Thyroid gland (tissue), 4 donors: ENCODE measurements around the gene ST6GALNAC2. TPM values are rescaled to one million over a fixed set of nuclear protein-coding genes. Genes with fewer than 3 reads are reported as not detected.

Experiments used
- DNase-seq, 2 donors: peaks; one replicate each; pipeline ENCODE4 v3.0.0-alpha.2; 2019
- H3K27ac ChIP-seq, 3 donors: fragments of 200-600 bp; sonication (generic); 1 replicate in 2 of 3; 2 replicates in 1 of 3; pipeline ENCODE4 v1.5.1; 2016 to 2019; ENCODE audit warnings: mild to moderate bottlenecking in 1 of 3, moderate library complexity in 1 of 3
- H3K27me3 ChIP-seq: fragments of 200-600 bp; sonication (generic); one replicate; pipeline ENCODE4 v1.5.1; 2019
- H3K36me3 ChIP-seq, 2 donors: fragments of 200-600 bp; sonication (generic); one replicate each; pipeline ENCODE4 v1.5.1; 2016 to 2019
- H3K4me1 ChIP-seq, 2 donors: fragments of 200-600 bp; sonication (generic); one replicate each; pipeline ENCODE4 v1.5.1; 2017 to 2019
- H3K4me3 ChIP-seq, 3 donors: fragments of 200-600 bp; sonication (generic); replicated peaks in 1 of 3; 1 replicate in 2 of 3; 2 replicates in 1 of 3; pipeline ENCODE4 v1.5.1; 2016; ENCODE audit warnings: mild to moderate bottlenecking in 1 of 3
- H3K9me3 ChIP-seq: fragments of 200-600 bp; sonication (generic); one replicate; pipeline ENCODE4 v1.5.1; 2017
- POLR2A ChIP-seq, 2 donors: fragments of 450-650 bp; IDR thresholded peaks; one replicate each; pipeline ENCODE4 v1.6.1; 2017; ENCODE audit warnings: antibody characterized with exemption in 2 of 2, mild to moderate bottlenecking in 2 of 2, moderate library complexity in 1 of 2
- WGBS, 2 donors: methylation state at CpG; one replicate each; pipeline ENCODE4 v1.1.5; 2017; 5-methylcytosine and 5-hydroxymethylcytosine counted together
- intact Hi-C: fragments of 100-400 bp; cut with DNase I; formaldehyde crosslinking; loops from one replicate; pipeline ENCODE4 v1.15.1; 2023
- total RNA-seq, 4 donors: library from RNA; depleted of rRNA; stranded (reverse); fragments of >200 nt; gene quantifications; one replicate each; pipeline ENCODE4 v1.2.3, GENCODE V29; 2016
- TF ChIP-seq, protein P1 (sequence below), 6 experiments: fragments of 200-600 bp in 3 of 6; fragments of 450-650 bp in 3 of 6; sonication (generic) in 3 of 6; IDR thresholded peaks; one replicate each; pipeline ENCODE4 v1.5.1; 2016 to 2019; ENCODE audit warnings: antibody characterized with exemption in 6 of 6, mild to moderate bottlenecking in 2 of 6, inconsistent platforms in 1 of 6, moderate library complexity in 1 of 6

The ST6GALNAC2 gene
- 10 to 100 TPM; 32.7 to 65.4 (median 42.6) TPM for total RNA-seq

DNA sequence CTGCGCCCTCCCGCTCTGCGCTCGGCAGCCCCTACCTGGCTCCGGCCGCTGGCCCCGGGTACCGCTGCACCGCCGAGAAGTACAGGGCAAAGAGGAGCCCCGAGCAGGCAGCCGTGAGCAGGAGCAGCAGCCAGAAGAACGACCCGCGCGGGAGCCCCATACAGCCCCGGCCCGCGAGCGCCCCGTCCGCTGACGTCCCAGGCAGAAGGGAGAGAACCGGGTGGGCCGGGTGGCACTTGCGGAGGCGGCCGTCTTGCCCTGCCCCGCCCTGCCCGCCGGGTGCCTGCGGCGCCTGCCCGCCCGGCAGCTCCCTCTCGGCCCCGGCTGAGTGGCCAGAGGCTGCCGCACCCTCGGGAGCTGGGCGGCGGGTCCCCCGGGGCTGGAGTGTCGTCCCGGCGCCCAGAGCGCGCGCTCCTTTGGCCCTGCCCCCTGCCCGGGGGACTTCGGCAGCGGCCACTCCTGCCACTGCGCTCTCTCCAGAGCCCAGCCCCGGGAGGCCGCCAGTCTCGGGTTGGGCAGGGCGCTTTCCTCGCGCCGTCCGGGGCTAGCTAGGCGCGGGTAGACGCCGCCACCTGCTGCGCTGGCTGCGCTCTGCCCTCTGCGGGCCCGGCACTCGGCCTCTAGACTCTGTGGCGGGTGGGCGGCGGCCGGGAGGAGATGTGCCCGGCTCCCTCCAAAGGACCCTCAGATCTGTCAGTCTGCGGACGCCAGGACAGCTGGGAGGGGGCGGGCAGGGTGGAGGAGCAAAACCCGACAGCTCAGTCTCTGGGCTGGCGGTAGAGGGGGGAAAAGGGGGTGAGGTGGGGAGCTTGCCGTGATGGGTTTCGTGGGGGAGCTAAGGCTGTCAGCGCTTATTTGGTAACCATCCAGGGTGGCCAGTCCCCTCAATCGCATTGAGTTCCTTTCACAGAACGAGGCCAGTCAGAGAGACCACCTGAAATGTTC lies at the start of gene ST6GALNAC2:
Gene ST6GALNAC2, minus strand, starts transcription at position 212 of the 945 bp plus-strand sequence. Its CDS starts 52 bp downstream, at position 160.
- intact Hi-C loops = loop anchor here (5.0 kb wide), 1 partner anchor 64 kb away; no protein-coding TSS in a partner anchor
- WGBS, 2 donors = 0 to 6% methylated on average over 7 to 12 of the region's 84 CpGs

DNA sequence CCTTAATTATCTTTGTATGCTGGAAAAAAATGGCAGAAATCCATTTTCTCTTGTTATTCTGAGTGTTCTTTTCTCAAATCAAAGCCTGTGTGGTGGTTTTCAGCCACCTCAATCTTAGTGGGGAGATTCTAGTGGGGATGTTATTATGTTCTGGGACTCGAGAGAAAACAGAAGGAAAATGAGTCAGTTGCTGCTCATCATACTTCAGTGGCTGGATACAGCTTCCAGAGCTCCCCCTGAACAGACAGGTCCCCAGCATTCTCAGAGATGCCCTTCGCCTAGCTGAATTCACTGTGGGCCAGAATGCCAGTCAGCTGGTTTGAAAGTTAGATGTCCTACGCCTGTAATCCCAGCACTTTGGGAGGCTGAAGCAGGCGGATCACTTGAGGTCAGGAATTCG lies 49.4 kb upstream of the ST6GALNAC2 start:
- Histone ChIP-seq H3K36me3 (no peaks in the 10 kb centered on the region), H3K4me3 (no peak overlapping the region), H3K27ac (no peak overlapping the region), H3K27me3 (no peaks in the 10 kb centered on the region), H3K9me3 (no peaks in the 10 kb centered on the region), H3K4me1 (peaks cover 2 to 17% of the 10 kb centered on the region in 2 donors)
- no peak for DNase-seq
- TF ChIP-seq, protein P1, sequence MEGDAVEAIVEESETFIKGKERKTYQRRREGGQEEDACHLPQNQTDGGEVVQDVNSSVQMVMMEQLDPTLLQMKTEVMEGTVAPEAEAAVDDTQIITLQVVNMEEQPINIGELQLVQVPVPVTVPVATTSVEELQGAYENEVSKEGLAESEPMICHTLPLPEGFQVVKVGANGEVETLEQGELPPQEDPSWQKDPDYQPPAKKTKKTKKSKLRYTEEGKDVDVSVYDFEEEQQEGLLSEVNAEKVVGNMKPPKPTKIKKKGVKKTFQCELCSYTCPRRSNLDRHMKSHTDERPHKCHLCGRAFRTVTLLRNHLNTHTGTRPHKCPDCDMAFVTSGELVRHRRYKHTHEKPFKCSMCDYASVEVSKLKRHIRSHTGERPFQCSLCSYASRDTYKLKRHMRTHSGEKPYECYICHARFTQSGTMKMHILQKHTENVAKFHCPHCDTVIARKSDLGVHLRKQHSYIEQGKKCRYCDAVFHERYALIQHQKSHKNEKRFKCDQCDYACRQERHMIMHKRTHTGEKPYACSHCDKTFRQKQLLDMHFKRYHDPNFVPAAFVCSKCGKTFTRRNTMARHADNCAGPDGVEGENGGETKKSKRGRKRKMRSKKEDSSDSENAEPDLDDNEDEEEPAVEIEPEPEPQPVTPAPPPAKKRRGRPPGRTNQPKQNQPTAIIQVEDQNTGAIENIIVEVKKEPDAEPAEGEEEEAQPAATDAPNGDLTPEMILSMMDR (IDR thresholded peaks at IDR 0.05) = no peak
- TF ChIP-seq POLR2A (IDR thresholded peaks at IDR 0.05) = no peak
- intact Hi-C loops = no loop called here
- 93 to 96% methylated on average over 5 of the region's 5 CpGs for WGBS, 2 donors

More for the DNA sequence above, at the start of gene ST6GALNAC2:
- H3K4me3 ChIP-seq = peak within 1 kb of the TSS; percentile 24 to 66 (median 28)
- H3K9me3 ChIP-seq = no peaks in the 10 kb centered on the region
- DNase-seq = peak; percentile 94 to 95
- H3K27ac ChIP-seq = peak within 1 kb of the TSS; percentile 80 to 86 (median 83)
- H3K36me3 ChIP-seq = no peaks in the 10 kb centered on the region
- peaks cover 20 to 23% of the 10 kb centered on the region in 2 donors for H3K4me1 ChIP-seq
- TF ChIP-seq, protein P1 (IDR thresholded peaks at IDR 0.05) = peak in 4 of 6 experiments; percentile 67 to 94 (median 78)
- peak; percentile 3 to 92 for TF ChIP-seq POLR2A (IDR thresholded peaks at IDR 0.05)
- H3K27me3 ChIP-seq = no peaks in the 10 kb centered on the region

DNA sequence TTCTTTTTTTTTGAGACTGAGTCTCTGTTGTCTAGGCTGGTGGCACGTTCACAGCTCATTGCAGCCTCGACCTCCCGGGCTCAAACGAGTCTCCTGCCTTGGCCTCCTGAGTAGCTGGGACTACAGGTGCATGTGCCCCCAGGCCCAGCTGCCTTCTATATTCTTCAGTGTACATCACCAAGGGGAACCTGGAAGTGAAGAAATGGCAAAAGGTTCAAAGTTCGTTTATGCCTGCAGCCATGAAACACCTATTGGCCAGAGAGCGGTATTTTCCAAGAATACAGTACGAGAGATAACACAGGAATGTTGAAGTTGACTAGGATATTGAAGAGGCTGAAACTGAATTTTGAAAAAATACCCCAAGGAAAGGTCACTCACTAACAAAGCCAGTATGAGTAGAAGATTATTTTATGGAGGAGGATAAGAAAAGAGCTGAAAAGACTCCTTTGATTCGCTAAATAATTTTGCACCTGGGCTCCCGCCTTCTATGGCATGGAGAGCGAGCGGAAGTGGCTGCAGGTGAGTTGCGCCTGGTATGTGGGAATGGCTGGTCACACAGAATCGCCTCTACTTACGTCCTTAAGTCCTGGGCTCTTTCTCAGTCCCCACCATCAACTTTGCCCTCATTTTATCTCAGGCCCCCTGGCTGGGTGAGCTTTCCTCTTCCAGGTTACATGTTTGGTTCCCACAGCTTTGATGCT lies 48.1 kb upstream of the ST6GALNAC2 start:
- no peak for DNase-seq
- Histone ChIP-seq H3K9me3 (no peaks in the 10 kb centered on the region), H3K4me1 (peaks cover 0 to 11% of the 10 kb centered on the region in 2 donors), H3K4me3 (no peak overlapping the region), H3K36me3 (no peaks in the 10 kb centered on the region), H3K27ac (no peak overlapping the region), H3K27me3 (no peaks in the 10 kb centered on the region)
- TF ChIP-seq, protein P1 (IDR thresholded peaks at IDR 0.05) = no peak
- no peak for TF ChIP-seq POLR2A (IDR thresholded peaks at IDR 0.05)
- intact Hi-C loops = no loop called here
- 92 to 94% methylated on average over 14 of the region's 14 CpGs for WGBS, 2 donors

DNA sequence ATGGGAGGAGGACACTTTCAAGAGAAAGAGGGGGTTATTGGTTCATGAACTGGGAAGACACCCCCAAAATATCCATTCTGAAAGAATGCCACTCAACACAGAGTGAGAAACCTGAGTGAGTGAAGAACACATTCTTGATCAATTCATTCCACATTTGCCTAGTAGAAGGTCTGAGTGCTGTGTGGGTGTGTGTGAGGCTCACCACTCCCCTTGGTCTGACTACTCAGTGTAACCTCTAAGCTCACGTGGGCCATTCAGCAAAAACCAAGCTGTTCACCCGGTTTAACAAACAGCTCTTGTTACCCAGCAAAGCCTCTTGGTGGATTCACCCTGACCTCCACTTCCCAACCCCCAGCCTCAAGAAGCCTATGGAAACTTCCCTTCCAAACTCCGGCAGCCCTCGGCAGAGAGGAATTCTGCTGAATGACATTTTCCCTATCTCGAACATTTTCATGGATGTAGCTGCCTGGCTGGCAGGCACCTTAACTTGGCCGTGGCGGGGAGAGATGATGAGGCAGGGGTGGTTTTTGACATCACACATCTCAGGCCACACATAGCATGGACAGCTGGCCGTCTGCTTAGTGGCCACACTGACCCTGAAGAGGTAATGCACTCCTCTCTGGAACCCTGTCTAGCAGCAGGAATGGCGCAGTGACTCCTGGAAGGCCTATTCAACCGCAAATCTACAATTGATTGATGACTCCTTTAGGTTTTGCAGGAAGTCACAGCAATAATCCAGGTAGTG lies 46.3 kb upstream of the ST6GALNAC2 start:
- Histone ChIP-seq H3K27me3 (no peaks in the 10 kb centered on the region), H3K27ac (peak overlapping the region in 1 of 3 donors; percentile 45), H3K4me3 (no peak overlapping the region), H3K4me1 (peaks cover 0 to 11% of the 10 kb centered on the region in 2 donors), H3K9me3 (no peaks in the 10 kb centered on the region), H3K36me3 (no peaks in the 10 kb centered on the region)
- WGBS, 2 donors = 52 to 70% methylated on average over 10 of the region's 10 CpGs
- peak; percentile 67 to 86 for DNase-seq
- TF ChIP-seq, protein P1 (IDR thresholded peaks at IDR 0.05) = no peak
- no peak for TF ChIP-seq POLR2A (IDR thresholded peaks at IDR 0.05)
- intact Hi-C loops = no loop called here
